Right renal cortex interstitium (tissue), 3 donors: Measurements from ENCODE around the gene ABHD17C. TPM values are rescaled to one million over a fixed set of nuclear protein-coding genes. Genes with fewer than 3 reads are reported as not detected.

ENCODE experiments used
- DNase-seq, 3 donors: peaks; one replicate each; pipeline ENCODE4 v3.0.0-alpha.2; 2013; ENCODE audit warnings: low read depth in 3 of 3, low spot score in 2 of 3
- polyA plus RNA-seq, 3 donors: library from polyadenylated mRNA; unstranded; fragments of 120-200 nt; gene quantifications; one replicate each; pipeline ENCODE4 v1.2.1, GENCODE V29; 2013; ENCODE audit not compliant: insufficient read length in 3 of 3

Gene ABHD17C
- polyA plus RNA-seq, 3 donors: 34.5 to 38.4 (median 36.3) TPM

- DNase-seq: peak; percentile 45 to 68 (median 54)
Observed at GRCh38 chr15:80780416-80781221, 85.5 kb downstream of the ABHD17C start.

- DNase-seq: no peak
Observed at GRCh38 chr15:80783260-80783659, 88.2 kb downstream of the ABHD17C start.

- no peak for DNase-seq
Observed at GRCh38 chr15:80785335-80785734, 90.2 kb downstream of the ABHD17C start.

- no peak for DNase-seq
Observed at GRCh38 chr15:80785811-80786354, 90.8 kb downstream of the ABHD17C start.

DNA sequence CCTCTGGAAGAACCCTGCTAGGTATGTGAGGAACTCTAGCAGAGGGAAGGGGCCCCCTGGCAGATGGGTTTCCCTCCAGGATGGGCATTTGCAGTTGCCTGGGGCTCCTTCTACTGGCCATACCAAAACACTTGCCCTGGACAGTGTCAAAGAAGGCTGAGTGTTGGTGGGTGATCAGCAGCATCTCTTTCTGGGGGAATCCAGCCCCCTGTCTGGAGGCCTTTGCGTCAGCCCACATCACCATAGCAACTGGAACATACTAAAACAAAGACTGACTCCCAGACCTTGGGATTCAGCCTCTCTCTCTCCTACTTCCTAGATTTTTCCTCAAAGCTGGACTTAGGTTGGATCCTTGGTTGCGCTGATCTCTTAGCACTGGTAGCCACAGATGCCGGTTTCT, 92.2 kb downstream of the ABHD17C start:
- DNase-seq: no peak

DNA sequence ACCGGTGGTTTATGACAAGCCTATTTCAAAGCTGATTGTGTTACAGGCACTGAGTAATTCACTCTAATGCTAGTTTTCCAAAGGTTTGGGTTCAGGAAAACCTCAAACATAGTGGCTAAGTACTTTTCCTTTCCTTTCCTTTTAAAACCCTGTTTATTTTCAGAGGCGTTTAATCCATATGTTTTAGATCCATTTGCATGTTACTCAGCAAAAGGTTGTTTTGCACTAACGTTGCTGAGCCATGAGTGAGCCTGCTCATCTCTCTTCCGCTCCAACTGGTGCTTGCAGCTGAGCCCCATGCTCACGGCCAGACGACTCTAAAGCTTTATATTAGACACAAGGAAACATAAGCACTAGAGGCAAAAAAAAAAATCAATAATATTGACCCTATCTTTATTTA, 93.4 kb downstream of the ABHD17C start:
- DNase-seq: no peak

DNA sequence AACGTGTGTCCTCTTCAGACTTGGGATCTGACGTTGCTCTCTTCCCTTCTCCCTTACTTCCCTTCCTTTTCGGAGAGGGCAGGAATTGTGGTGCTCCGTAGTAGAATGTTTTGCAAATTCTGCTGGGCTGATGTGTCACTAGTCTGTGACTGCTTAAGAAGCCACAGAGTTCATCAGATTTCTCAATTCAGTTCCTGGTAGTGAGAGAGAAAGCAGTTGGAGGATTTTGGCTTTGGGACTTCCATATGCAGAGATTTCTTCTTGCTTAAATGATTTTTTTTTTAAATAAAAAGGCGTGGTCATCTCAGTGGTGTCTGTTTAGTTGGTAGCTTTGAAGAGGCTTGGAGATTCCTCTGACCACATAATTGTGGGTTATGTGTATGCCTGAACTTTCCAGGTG, 94.2 kb downstream of the ABHD17C start:
- DNase-seq: no peak

DNA sequence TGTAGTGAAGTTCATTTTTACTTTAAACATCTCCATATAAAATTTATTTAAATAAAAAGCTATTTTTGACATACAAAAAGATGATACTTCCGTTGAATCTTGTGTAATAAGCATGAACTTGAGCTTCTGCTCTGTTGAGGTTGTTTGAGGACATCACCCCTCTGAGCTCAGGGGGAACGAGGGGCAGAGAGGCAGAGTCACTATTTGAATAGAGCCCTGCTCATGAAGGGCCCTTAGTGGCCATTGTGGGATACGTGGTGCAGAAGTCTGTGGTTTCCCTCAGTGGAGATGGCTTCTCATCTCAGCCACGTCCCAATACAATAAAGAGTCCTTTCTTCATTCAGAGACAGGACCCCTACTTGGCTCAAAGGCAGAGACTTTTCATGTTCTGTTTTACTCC, 94.7 kb downstream of the ABHD17C start:
- no peak for DNase-seq

GRCh38 chr15:80790236-80790635, 95.1 kb downstream of the ABHD17C start:
- no peak for DNase-seq

GRCh38 chr15:80791004-80791403, 95.9 kb downstream of the ABHD17C start:
- DNase-seq: no peak

GRCh38 chr15:80796407-80796806, 101.3 kb downstream of the ABHD17C start:
- no peak for DNase-seq

DNA sequence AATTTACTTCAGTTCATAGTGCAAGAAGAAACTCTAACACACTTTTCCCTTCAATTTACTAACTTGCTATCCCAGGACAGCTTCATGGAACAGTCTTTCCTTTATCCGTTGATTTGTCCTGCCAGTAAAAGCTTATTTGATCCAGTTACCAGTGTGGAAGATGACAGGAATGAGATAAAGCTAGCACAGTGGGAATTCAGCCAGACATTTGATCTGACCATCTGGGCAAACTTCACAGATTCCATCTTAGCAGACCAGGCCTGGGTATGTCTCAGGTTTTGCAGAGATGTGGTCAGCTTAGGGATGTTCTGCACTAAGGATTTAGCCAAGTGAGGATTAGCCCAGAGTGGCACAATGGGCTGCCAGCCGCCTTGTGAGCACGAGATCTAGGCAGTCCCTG, 103.8 kb downstream of the ABHD17C start:
- no peak for DNase-seq

DNA sequence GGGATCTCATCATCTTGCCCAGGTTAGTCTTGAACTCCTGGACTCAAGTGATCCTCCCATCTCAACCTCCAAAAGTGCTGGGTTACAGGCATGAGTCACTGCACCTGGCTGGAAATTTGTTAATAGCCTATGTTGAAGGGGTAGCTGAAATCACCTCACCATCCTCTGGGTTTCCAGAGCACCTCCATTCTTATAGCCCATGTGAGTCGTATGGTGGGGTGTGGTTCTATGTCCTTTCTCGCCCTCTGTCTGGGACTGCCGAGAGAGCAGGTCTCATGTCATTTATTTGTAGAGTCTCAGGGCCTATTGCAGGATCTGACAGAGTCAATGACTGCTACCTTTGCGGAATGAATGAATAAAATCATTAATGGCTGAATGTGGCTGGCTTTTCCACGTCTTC, 105.0 kb downstream of the ABHD17C start:
- DNase-seq: no peak

DNA sequence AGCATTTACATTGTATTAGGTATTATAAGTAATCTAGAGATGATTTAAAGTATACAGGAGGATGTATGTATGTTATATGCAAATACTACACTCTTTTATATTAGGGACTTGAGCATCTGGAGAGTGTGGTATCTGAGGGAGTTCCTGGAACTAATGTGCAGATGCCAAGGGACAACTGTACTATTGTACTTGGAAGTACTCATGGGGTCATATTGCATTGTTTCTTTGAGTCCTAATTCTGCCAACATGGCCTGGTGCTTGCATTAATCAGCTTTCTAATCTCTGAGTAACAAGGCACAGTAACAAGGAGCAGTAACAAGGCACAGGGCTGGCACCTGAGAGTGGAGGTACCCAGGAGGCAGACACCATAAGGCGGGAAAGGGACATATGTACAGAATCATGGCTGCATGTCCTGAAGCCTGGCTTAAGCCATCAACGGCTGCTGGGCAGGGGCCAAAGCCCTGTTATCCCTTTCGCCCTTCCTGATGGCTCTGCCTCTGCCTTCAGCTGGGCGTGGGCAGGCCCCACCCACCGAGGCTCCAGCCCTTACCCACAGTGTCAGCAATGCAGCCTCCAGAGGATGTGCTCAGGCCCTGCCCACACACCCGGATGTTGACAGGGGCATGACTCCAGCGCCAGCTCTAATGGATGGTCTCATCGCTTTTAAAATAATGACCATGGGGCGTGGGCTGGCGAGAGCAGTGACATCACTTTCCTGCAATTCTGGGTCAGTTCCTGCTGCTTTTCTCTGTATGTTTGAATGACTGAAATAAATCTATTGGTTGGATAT, 107.0 kb downstream of the ABHD17C start:
- DNase-seq: no peak

- no peak for DNase-seq
Observed at GRCh38 chr15:80803580-80804525, 108.7 kb downstream of the ABHD17C start.

GRCh38 chr15:80804970-80805495, 109.9 kb downstream of the ABHD17C start:
- DNase-seq: no peak
